ENCODE data around the gene ELAVL3.

GRCh38 chr19:11475861-11476260 is 5.0 kb downstream of the ELAVL3 start:
- no peak for TF ChIP-seq CTCF (IDR thresholded peaks at IDR 0.05)
- TF ChIP-seq POLR2A (IDR thresholded peaks at IDR 0.05): no peak

Data from adrenal gland (tissue), 5 donors.